Ishikawa (cell line): ENCODE results near the gene UBE2R2.

Source experiments
- CEBPB ChIP-seq: IDR thresholded peaks from 2 replicates; pipeline ENCODE4 v1.6.1; 2012
- CREB1 ChIP-seq: IDR thresholded peaks from 2 replicates; pipeline ENCODE4 v1.6.1; 2012; ENCODE audit warnings: low read depth
- EGR1 ChIP-seq: IDR thresholded peaks from 2 replicates; pipeline ENCODE4 v1.6.1; 2012
- EP300 ChIP-seq: IDR thresholded peaks from 2 replicates; pipeline ENCODE4 v1.6.1; 2012; ENCODE audit warnings: borderline replicate concordance
- FOXM1 ChIP-seq: IDR thresholded peaks from 2 replicates; pipeline ENCODE4 v1.6.1; 2012; ENCODE audit warnings: low read depth, borderline replicate concordance
- MAX ChIP-seq: IDR thresholded peaks from 2 replicates; pipeline ENCODE4 v1.6.1; 2012
- NFIC ChIP-seq: IDR thresholded peaks from 2 replicates; pipeline ENCODE4 v1.6.1; 2012
- RAD21 ChIP-seq: IDR thresholded peaks from 2 replicates; pipeline ENCODE4 v1.6.1; 2012; ENCODE audit warnings: low read depth
- REST ChIP-seq: IDR thresholded peaks from 2 replicates; pipeline ENCODE4 v1.6.1; 2012; ENCODE audit warnings: low read depth, mild to moderate bottlenecking
- TAF1 ChIP-seq: IDR thresholded peaks from 2 replicates; pipeline ENCODE4 v1.6.1; 2012; ENCODE audit warnings: low read depth, mild to moderate bottlenecking
- TCF12 ChIP-seq: IDR thresholded peaks from 2 replicates; pipeline ENCODE4 v1.6.1; 2012; ENCODE audit warnings: low read depth
- TEAD4 ChIP-seq: IDR thresholded peaks from 2 replicates; pipeline ENCODE4 v1.6.1; 2012
- YY1 ChIP-seq: IDR thresholded peaks from 2 replicates; pipeline ENCODE4 v1.6.1; 2012; ENCODE audit warnings: low read depth
- ZBTB7A ChIP-seq: IDR thresholded peaks from 2 replicates; pipeline ENCODE4 v1.6.1; 2012; ENCODE audit warnings: low read depth
- TF ChIP-seq, protein P1 (sequence below): IDR thresholded peaks from 2 replicates; pipeline ENCODE4 v1.6.1; 2012

UBE2R2 gene

GRCh38 chr9:33905137-33905536, 88.2 kb downstream of the UBE2R2 start:
- TF ChIP-seq MAX (no peak), FOXM1 (no peak), CREB1 (no peak)
- TF ChIP-seq, protein P1, sequence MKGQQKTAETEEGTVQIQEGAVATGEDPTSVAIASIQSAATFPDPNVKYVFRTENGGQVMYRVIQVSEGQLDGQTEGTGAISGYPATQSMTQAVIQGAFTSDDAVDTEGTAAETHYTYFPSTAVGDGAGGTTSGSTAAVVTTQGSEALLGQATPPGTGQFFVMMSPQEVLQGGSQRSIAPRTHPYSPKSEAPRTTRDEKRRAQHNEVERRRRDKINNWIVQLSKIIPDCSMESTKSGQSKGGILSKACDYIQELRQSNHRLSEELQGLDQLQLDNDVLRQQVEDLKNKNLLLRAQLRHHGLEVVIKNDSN, result no peak

DNA sequence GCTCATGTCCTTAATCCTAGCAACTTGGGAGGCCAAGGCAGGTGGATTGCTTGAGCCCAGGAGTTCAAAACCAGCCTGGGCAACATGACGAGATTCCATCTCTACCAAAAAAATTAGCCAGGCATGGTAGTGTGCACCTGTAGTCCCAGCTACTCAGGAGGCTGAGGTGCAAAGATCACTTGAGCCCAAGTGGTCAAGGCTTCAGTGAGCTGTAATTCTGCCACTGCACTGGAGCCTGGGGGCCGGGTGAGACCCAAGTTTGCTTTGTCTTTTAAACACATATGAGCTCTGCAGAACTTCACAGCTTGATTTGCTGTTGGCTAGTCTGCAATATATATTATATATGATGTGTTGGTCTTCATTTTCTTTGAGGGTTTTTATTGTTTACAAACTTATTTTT, 89.8 kb downstream of the UBE2R2 start:
- TF ChIP-seq REST (no peak), TCF12 (no peak), EP300 (no peak), TAF1 (no peak), EGR1 (no peak), TEAD4 (no peak), MAX (no peak), YY1 (no peak), RAD21 (no peak), CREB1 (no peak), NFIC (no peak), CEBPB (no peak)
- TF ChIP-seq, protein P1, result no peak

GRCh38 chr9:33907347-33907746, 90.4 kb downstream of the UBE2R2 start:
- TF ChIP-seq EP300, result no peak
- TF ChIP-seq CREB1, result no peak
- TF ChIP-seq CEBPB, result no peak
- no peak for TF ChIP-seq REST
- no peak for TF ChIP-seq EGR1
- no peak for TF ChIP-seq ZBTB7A
- no peak for TF ChIP-seq FOXM1
- TF ChIP-seq TAF1, result no peak
- TF ChIP-seq YY1, result no peak

DNA sequence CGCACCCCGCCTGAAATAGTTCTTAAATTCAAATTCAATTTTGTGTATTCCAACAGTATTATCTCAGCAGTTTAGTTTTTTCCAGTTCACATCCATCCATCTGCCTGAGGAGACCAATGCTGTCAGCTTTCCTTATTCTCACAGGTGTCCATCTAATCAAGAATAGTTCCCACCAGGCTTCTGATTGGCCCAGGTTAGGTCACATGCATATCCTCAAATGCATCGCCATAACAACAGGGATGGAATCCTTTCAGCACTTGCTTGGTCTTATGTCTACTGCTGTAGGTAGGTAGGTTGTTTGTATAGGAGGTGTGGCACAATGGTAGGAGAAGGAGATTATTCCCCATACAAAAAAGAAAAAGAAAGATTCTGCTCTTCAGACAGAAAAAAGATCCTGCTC, 91.2 kb downstream of the UBE2R2 start:
- TF ChIP-seq CEBPB, result no peak
- TF ChIP-seq MAX, result no peak
- no peak for TF ChIP-seq REST
- TF ChIP-seq NFIC, result no peak
- no peak for TF ChIP-seq EGR1
- TF ChIP-seq EP300, result no peak
- no peak for TF ChIP-seq ZBTB7A
- TF ChIP-seq, protein P1, result peak; percentile 48; the same call in 1 of the 2 replicates

DNA sequence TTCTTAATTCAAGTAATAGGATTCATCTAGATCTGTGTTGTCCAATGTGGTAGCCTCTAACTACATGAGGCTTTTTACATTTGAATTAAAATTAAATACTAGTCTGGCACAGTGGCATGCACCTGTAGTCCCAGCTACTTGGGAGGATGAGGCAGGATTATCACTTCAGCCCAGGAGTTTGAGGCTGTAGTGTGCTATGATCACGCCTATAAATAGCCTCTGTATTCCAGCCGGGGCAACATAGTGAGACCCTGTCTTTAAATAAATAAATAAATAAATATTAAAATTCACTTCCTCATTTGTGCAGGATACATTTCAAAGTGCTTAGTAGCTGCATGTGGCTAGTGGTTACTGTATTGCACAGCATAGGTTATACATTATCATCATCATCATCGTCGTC, 91.8 kb downstream of the UBE2R2 start:
- TF ChIP-seq, protein P1, result no peak
- no peak for TF ChIP-seq REST
- no peak for TF ChIP-seq RAD21
- TF ChIP-seq TCF12, result no peak
- TF ChIP-seq TAF1, result no peak
- TF ChIP-seq FOXM1, result no peak
- no peak for TF ChIP-seq MAX
- no peak for TF ChIP-seq TEAD4
- TF ChIP-seq CREB1, result no peak
- TF ChIP-seq EGR1, result no peak
- no peak for TF ChIP-seq YY1
- TF ChIP-seq NFIC, result no peak
- TF ChIP-seq CEBPB, result no peak
- no peak for TF ChIP-seq ZBTB7A
- TF ChIP-seq EP300, result no peak
